NCI-H2081 treated with DMSO at 0.1 percent for 48 hours (cell line): Measurements from ENCODE around the gene PRR3.
A peak's percentile ranks its signal among the peaks of the same experiment; 100 is the strongest.

Source experiments
- DNase-seq: peaks from one replicate; lab custom pipeline; 2025; lab: John Stamatoyannopoulos, UW

PRR3 gene

GRCh38 chr6:30571762-30572082, 14.6 kb downstream of the PRR3 start:
- DNase-seq = no peak

DNA sequence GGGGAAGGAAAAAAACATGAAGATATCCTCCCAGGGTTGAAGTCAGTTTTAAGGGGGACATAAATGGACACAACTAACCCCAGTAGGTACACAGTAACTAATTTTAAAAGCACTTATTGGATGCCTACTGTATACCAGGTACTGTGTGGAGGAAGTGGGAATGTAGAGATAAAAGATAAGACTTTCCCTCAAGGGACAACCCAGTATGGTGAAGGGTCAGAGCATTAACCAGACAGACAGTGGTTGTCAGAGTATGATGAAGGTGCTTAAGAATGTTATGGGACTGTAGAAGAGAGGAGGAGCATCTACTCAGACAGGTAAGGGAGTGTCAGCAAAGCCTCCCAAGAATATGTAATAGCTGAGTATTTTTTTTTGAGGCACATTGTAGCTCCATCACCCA, 15.1 kb downstream of the PRR3 start:
- no peak for DNase-seq

DNA sequence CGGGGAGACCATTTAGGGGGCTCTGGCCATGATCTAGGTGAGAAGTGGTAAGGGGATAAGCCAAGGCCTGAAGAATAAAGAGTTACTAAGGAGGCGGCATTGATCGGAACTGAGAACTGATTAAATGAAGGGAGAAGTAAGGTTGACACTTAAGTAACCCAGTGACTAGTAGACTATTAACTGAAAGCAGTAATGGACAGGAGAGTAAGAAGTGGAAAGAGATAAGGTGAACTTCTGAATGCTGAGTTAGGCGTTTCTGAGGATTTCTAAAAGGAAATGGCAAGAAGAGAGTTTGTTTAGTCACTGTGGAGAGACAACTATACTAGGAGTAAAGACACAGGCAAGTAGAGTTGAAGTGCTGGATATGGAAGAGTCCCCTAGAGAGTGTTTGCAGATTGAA, 16.0 kb downstream of the PRR3 start:
- DNase-seq = no peak

GRCh38 chr6:30578051-30578450, 21.0 kb downstream of the PRR3 start:
- no peak for DNase-seq

GRCh38 chr6:30583921-30584320, 26.8 kb downstream of the PRR3 start:
- no peak for DNase-seq

- no peak for DNase-seq
These were observed 32.8 kb downstream of the PRR3 start for GRCh38 chr6:30589754-30590358.

GRCh38 chr6:30590509-30590908, 33.4 kb downstream of the PRR3 start:
- DNase-seq = no peak

GRCh38 chr6:30591008-30591407, 33.9 kb downstream of the PRR3 start:
- DNase-seq = no peak

- no peak for DNase-seq
These were observed 35.2 kb downstream of the PRR3 start for GRCh38 chr6:30592287-30592686.

DNA sequence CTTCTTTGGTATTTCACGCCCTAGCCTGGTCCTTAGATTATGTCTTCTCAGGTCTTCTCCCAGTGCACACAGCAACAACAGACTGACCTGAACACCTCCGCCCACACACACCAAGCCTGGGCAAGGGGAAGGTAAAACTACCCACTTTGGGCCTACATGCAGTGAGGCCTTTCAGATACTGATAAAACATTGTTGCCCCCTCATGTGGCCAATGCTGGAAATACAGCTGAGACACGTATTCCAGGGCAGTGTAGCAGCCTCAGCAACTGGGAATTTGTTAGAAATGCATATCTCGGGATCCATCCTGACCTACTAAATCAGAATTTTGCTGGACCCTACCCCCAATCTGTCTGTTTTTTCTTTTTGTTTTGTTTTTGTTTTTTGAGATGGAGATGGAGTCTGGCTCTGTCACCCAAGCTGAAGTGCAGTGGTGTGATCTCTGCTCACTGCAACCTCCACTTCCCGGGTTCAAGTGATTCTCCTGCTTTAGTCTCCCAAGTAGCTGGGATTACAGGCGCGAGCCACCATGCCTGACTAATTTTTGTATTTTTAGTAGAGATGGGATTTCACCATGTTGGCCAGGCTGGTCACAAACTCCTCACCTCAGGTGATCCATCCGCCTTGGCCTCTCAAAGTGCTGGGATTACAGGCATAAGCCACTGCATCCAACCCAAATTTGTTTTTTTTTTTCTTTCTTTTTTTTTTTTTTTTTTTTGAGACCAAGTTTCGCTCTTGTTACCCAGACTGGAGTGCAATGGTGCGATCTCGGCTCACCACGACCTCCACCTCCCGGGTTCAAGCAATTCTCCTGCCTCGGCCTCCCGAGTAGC, 40.4 kb downstream of the PRR3 start:
- peak; percentile 21 for DNase-seq

DNA sequence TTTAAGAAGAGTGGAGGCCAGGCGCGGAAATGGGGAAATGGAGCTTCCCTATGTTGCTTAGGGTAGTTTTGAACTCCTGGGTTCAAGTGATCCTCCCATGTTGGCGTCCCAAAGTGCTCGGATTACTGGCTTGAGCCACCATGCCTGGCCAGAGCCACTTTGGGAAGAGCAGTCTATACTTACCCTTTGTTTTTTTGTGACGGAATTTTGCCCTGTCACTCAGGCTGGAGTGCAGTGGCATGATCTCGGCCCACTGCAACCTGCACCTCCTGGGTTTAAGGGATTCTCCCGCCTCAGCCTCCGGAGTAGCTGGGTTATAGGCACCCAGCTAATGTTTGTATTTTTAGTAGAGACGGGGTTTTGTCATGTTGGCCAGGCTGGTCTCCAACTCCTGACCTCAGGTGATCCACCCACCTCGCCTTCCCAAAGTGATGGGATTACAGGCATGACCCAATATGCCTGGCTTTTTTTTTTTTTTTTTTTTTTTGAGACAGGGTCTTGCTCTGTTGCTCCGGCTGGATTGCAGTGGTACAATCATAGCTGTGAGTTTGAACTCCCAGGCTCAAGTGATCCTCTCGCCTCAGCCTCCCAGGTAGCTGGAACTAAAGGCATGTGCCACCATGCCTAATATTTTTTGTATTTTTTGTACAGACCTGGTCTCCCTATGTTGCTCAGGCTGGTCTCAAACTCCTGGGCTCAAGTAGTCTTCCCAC, 42.0 kb downstream of the PRR3 start:
- DNase-seq = no peak

DNA sequence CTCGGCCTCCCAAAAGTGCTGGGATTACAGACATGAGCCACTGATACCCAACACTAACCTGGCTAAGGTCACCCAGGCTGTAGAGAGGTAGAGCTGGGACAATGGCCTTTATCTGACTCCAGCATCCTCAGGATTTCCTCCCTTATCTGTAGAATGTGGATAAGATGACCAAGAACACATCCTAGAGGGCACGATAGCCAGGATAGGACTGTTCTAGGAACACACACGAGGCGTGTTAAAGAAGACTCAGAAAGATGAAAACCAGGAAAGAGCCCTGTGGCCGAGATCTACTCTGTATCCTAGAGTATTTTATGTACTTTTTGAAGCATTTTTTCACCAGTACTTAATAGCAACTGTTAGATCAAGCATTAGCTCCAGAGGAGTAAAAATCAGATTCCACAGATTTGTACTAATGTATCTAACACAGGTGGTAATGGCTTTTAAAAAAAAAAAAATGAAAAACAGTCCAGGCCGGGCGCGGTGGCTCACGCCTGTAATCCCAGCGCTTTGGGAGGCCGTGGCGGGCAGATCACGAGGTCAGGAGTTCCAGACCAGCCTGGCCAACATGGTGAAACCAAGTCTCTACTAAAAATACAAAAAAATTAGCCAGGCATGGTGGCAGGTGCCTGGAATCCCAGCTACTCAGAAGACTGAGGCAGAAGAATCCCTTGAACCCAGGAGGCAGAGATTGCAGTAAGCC, 42.7 kb downstream of the PRR3 start:
- DNase-seq = no peak

GRCh38 chr6:30600451-30600961, 43.4 kb downstream of the PRR3 start:
- DNase-seq = no peak

- no peak for DNase-seq
These were observed 44.3 kb downstream of the PRR3 start for GRCh38 chr6:30601436-30601814.

DNA sequence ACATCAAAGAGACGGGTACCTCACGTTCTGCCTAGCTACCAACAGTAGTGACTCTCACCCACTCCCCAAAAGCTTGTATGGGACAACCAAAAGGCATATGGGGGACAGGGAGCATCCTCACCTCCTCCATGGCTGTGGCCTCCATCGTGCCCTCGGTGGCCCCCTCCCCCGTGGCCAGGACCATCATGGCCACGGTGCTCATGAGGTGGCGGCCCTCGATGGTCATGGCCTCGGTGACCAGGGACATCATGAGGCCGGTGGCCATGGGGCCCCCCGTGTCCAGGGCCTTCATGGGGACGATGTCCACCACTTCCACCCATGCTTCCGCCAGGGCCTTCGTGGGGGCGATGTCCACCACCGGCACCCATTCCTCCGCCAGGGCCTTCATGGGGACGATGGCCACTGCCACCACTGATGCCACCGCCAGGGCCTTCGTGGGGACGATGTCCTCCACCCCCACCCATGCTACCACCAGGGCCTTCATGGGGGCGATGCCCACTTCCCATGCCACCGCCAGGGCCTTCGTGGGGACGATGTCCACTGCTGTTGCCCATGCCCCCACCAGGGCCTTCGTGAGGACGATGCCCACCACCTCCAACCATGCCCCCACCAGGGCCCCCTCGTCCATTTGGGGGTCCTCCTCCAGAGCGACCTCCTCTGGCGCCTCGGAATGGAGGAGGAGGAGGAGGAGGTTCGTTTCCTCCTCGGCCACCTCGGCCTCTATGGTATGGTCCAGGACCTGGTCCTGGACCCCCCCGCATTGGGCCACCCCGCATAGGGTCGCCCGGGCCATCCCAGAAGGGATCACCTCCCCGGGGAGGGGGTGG, 44.9 kb downstream of the PRR3 start:
- no peak for DNase-seq

DNA sequence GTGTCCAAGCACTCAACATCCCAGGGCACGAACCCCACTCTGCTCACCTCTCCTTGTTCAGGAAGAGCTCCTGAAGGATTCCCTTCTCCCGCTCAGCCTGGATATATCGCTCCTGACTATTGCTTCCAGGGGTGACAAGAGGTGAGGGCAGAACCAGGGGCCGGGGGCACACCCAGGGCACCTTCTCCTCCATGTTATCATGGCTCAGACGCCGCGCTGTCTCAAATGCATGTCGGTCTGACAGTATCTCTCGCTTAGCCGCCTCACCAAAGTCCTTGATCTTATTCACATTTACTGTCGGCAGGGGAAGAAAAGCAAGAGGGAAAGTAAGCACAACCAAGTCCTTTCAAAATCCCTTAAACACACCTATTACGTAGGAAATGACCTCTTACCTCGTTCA, 46.9 kb downstream of the PRR3 start:
- no peak for DNase-seq

GRCh38 chr6:30610065-30610464, 53.0 kb downstream of the PRR3 start:
- DNase-seq = no peak

- DNase-seq = no peak
These were observed 54.2 kb downstream of the PRR3 start for GRCh38 chr6:30611150-30611855.

DNA sequence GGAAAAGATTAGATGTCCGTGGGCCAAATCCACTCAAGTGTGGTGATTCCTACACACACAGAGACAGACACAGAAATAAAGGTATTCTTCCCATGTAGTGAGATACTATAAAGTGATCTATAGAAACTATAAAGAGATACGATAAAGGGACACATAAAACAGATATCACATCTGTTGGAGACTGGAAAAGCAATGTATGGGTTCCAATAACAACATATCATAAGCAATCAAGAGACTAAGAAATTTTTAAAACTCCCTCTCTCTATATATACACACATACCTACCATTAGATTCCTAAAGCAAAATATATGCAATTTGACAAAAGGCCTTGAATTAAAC, 54.7 kb downstream of the PRR3 start:
- no peak for DNase-seq

DNA sequence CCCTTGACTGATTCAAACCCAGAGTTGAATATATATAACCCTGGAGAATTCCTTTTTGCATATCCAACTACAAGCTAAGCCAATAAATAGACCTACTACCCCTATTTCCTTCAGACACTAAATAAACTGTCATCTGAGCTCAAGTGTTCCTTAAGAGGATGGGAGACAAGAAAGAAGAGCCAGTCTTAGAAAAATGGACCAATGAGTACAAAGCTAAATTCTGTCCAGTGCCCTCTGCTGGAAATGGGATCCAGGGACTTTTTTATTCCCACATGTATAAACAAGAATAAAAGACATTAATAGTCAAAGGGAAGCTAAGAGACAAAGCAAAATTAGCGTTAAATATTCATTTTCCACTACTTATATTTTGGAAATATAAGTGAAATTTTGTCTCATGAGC, 55.1 kb downstream of the PRR3 start:
- DNase-seq = no peak

GRCh38 chr6:30612687-30613248, 55.7 kb downstream of the PRR3 start:
- no peak for DNase-seq
